Stomach smooth muscle (tissue), 2 donors: ENCODE measurements around the gene MX1.

Experiments used
- H3K27ac ChIP-seq: one replicate; pipeline ENCODE4 v1.7.0; 2013; ENCODE audit warnings: mild to moderate bottlenecking, low read length, inconsistent platforms
- H3K27me3 ChIP-seq, 2 donors: one replicate each; pipeline ENCODE4 v1.7.0; 2013; ENCODE audit warnings: low read length in 2 of 2; ENCODE audit not compliant: insufficient read depth in 2 of 2, control insufficient read depth in 1 of 2
- H3K36me3 ChIP-seq, 2 donors: one replicate each; pipeline ENCODE4 v1.7.0; 2013; ENCODE audit warnings: low read length in 2 of 2; ENCODE audit not compliant: control insufficient read depth in 2 of 2, insufficient read depth in 2 of 2
- H3K4me1 ChIP-seq: one replicate; pipeline ENCODE4 v1.7.0; 2013; ENCODE audit warnings: low read length; ENCODE audit not compliant: control insufficient read depth, insufficient read depth
- H3K4me3 ChIP-seq, 2 donors: one replicate each; pipeline ENCODE4 v1.7.0; 2013; ENCODE audit warnings: low read length in 2 of 2
- H3K9ac ChIP-seq, 2 donors: one replicate each; pipeline ENCODE4 v1.7.0; 2013; ENCODE audit warnings: low read length in 2 of 2, mild to moderate bottlenecking in 1 of 2
- H3K9me3 ChIP-seq, 2 donors: one replicate each; pipeline ENCODE4 v1.7.0; 2013; ENCODE audit warnings: low read length in 2 of 2; ENCODE audit not compliant: control insufficient read depth in 2 of 2
- donor health status: healthy.
- donor health status: Pancreatic carcinoma.

The MX1 gene

DNA sequence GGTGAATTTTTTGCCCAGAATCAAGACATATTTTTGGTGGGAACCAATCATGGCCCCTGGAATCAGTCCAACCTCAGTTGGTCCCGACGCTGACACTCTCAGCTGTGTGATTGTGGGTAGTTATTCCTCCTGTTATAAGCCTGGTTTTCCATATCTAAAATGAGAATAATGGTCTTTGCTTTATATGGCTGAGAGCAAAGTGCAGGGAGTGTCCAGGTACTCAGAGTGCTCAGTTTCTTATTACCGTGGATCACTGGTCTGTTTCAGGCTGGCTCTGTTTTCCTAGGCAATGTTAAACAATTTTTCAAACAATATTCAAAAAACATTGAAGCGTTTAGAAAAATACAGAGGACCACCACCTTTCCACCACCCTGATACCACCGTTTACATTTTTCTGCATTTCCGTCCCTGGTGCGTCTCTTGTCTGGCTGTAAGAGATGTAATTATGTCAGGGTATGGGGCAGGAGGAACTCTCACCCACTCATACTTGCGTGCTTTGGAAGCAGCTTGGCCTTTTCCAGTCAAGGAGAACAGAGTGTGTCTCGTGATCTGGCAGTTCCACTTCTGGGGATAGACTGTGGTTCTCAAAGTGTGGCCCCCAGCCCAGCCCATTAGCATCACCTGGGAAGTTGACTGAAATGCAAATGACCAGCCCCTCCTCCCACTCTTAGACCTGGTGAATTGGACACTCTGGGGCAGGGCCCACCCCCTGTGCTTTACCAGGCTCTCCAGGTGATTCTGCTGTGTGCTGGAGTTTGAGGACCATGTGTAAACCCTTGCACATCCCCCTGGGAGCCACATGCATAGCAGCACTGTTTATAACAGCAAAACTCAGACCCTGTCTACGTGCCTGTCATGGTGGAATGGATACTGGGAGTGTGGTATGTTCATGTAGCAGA lies 6.8 kb downstream of the MX1 start:
- H3K4me1 ChIP-seq = peaks cover 3% of the 10 kb centered on the region
- no peak overlapping the region for H3K4me3 ChIP-seq
- no peak overlapping the region for H3K27ac ChIP-seq
- H3K27me3 ChIP-seq = no peaks in the 10 kb centered on the region
- no peak overlapping the region for H3K9ac ChIP-seq
- no peaks in the 10 kb centered on the region for H3K9me3 ChIP-seq
- peaks cover 37 to 39% of the 10 kb centered on the region in 2 donors for H3K36me3 ChIP-seq

- Histone ChIP-seq H3K4me1 (peaks cover 3% of the 10 kb centered on the region), H3K9me3 (no peaks in the 10 kb centered on the region), H3K4me3 (no peak overlapping the region), H3K27ac (no peak overlapping the region), H3K9ac (no peak overlapping the region), H3K36me3 (peaks cover 42 to 44% of the 10 kb centered on the region in 2 donors), H3K27me3 (no peaks in the 10 kb centered on the region)
Measured at GRCh38 chr21:41433566-41433965, 7.5 kb downstream of the MX1 start.

DNA sequence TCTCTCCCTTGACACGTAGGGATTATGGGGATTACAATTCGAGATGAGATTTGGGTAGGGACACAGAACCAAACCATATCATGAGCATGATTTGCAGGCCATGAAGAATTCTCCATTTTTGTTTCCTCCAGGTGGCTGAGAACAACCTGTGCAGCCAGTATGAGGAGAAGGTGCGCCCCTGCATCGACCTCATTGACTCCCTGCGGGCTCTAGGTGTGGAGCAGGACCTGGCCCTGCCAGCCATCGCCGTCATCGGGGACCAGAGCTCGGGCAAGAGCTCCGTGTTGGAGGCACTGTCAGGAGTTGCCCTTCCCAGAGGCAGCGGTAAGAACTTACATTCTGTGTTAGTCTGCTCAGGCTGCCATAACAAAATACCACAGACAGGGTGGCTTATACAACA lies 9.7 kb downstream of the MX1 start:
- H3K36me3 ChIP-seq = peaks cover 46 to 47% of the 10 kb centered on the region in 2 donors
- no peaks in the 10 kb centered on the region for H3K4me1 ChIP-seq
- no peak overlapping the region for H3K4me3 ChIP-seq
- H3K27ac ChIP-seq = no peak overlapping the region
- no peak overlapping the region for H3K9ac ChIP-seq
- no peaks in the 10 kb centered on the region for H3K27me3 ChIP-seq
- no peaks in the 10 kb centered on the region for H3K9me3 ChIP-seq

DNA sequence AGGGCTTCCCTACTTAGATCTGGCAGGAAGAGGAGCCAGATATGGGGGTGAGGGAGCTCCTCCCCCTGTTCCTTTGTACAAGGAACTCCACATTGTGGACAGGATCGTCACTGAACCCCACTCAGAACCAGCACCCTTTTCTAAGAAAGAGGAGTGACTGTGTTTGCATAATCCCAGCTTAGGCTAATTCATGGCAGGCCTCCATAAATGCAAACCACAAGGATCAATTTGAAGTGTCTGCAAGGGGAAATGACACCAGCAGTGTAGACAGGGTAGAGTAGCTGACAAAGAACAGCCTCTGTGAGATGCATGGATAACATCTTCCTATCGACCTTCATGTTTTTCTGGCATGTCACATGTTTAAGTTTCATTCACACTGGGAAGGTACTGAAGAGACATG lies 11.7 kb downstream of the MX1 start:
- no peak overlapping the region for H3K4me3 ChIP-seq
- H3K36me3 ChIP-seq = peaks cover 45 to 46% of the 10 kb centered on the region in 2 donors
- no peak overlapping the region for H3K9ac ChIP-seq
- no peaks in the 10 kb centered on the region for H3K4me1 ChIP-seq
- H3K9me3 ChIP-seq = no peaks in the 10 kb centered on the region
- no peaks in the 10 kb centered on the region for H3K27me3 ChIP-seq
- no peak overlapping the region for H3K27ac ChIP-seq

GRCh38 chr21:41438425-41439113 lies 12.5 kb downstream of the MX1 start:
- H3K9ac ChIP-seq = no peak overlapping the region
- H3K4me3 ChIP-seq = no peak overlapping the region
- H3K9me3 ChIP-seq = no peaks in the 10 kb centered on the region
- peaks cover 44 to 47% of the 10 kb centered on the region in 2 donors for H3K36me3 ChIP-seq
- H3K4me1 ChIP-seq = no peaks in the 10 kb centered on the region
- no peak overlapping the region for H3K27ac ChIP-seq
- no peaks in the 10 kb centered on the region for H3K27me3 ChIP-seq

- H3K9ac ChIP-seq = no peak overlapping the region
- H3K9me3 ChIP-seq = no peaks in the 10 kb centered on the region
- no peak overlapping the region for H3K4me3 ChIP-seq
- no peak overlapping the region for H3K27ac ChIP-seq
- H3K27me3 ChIP-seq = no peaks in the 10 kb centered on the region
- no peaks in the 10 kb centered on the region for H3K4me1 ChIP-seq
- H3K36me3 ChIP-seq = peaks cover 46 to 49% of the 10 kb centered on the region in 2 donors
Measured at GRCh38 chr21:41439248-41439647, 13.2 kb downstream of the MX1 start.

DNA sequence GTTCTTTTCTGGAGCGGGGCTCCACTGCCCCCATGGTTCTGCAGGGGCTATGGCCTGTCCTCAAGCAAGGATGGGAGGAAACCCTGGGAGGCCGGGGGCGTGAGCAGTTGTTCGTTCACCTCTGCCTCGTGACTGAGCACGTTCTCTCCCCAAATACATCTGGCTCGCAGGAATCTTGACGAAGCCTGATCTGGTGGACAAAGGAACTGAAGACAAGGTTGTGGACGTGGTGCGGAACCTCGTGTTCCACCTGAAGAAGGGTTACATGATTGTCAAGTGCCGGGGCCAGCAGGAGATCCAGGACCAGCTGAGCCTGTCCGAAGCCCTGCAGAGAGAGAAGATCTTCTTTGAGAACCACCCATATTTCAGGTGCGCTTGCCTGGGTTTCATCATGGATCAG lies 15.5 kb downstream of the MX1 start:
- Histone ChIP-seq H3K4me3 (no peak overlapping the region), H3K9me3 (no peaks in the 10 kb centered on the region), H3K9ac (no peak overlapping the region), H3K27me3 (no peaks in the 10 kb centered on the region), H3K27ac (no peak overlapping the region), H3K4me1 (no peaks in the 10 kb centered on the region), H3K36me3 (peaks cover 55% of the 10 kb centered on the region in 2 donors)

GRCh38 chr21:41442481-41443186 lies 16.6 kb downstream of the MX1 start:
- no peak overlapping the region for H3K27ac ChIP-seq
- no peaks in the 10 kb centered on the region for H3K4me1 ChIP-seq
- peaks cover 55 to 61% of the 10 kb centered on the region in 2 donors for H3K36me3 ChIP-seq
- H3K27me3 ChIP-seq = no peaks in the 10 kb centered on the region
- H3K4me3 ChIP-seq = no peak overlapping the region
- no peak overlapping the region for H3K9ac ChIP-seq
- H3K9me3 ChIP-seq = no peaks in the 10 kb centered on the region

DNA sequence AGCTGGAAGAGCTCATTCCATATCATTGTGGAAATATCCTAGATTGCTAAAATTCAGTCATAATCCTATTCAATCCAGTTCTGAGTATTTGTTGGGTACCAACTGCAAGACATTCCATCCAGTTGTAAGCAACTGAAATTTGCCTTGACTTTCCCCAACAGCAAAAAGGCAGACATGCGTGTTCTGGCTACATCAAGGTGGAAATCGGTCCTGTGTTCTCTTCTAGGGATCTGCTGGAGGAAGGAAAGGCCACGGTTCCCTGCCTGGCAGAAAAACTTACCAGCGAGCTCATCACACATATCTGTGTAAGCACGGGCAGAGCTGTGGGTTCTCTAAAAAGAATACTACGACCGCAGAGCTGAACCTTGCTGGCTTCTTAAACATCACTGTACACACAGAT lies 17.5 kb downstream of the MX1 start:
- Histone ChIP-seq H3K27me3 (no peaks in the 10 kb centered on the region), H3K27ac (no peak overlapping the region), H3K4me3 (no peak overlapping the region), H3K4me1 (no peaks in the 10 kb centered on the region), H3K9me3 (no peaks in the 10 kb centered on the region), H3K36me3 (peaks cover 50 to 54% of the 10 kb centered on the region in 2 donors), H3K9ac (no peak overlapping the region)

- H3K9me3 ChIP-seq = no peaks in the 10 kb centered on the region
- no peaks in the 10 kb centered on the region for H3K4me1 ChIP-seq
- no peak overlapping the region for H3K9ac ChIP-seq
- no peak overlapping the region for H3K27ac ChIP-seq
- peaks cover 46 to 60% of the 10 kb centered on the region in 2 donors for H3K36me3 ChIP-seq
- H3K4me3 ChIP-seq = no peak overlapping the region
- H3K27me3 ChIP-seq = no peaks in the 10 kb centered on the region
Measured at GRCh38 chr21:41444703-41445464, 18.8 kb downstream of the MX1 start.
